Activated naive CD8-positive, alpha-beta T cell (primary cell): ENCODE data around the gene CLEC18A.
"Not testable (repeated sequence)": the region's sequence is repeated elsewhere in the genome, so short reads cannot be mapped to it uniquely, and the experiment has no call there.

Experiments used
- H3K27ac Mint-ChIP-seq: one replicate; pipeline ENCODE4 v1.8.0; 2021; ENCODE audit warnings: mixed read lengths
- H3K27me3 Mint-ChIP-seq: one replicate; pipeline ENCODE4 v1.8.0; 2021; ENCODE audit warnings: mixed read lengths
- H3K36me3 Mint-ChIP-seq: one replicate; pipeline ENCODE4 v1.8.0; 2021; ENCODE audit warnings: mixed read lengths
- H3K4me1 Mint-ChIP-seq: one replicate; pipeline ENCODE4 v1.8.0; 2021; ENCODE audit warnings: low read depth, mixed read lengths
- H3K4me3 Mint-ChIP-seq: one replicate; pipeline ENCODE4 v1.8.0; 2021; ENCODE audit warnings: mild to moderate bottlenecking, mixed read lengths
- H3K9me3 Mint-ChIP-seq: one replicate; pipeline ENCODE4 v1.8.0; 2021; ENCODE audit warnings: low read depth, mixed read lengths

The CLEC18A gene

GRCh38 chr16:69951017-69951671 is at the start of gene CLEC18A:
CLEC18A (plus strand) TSS chr16:69951334; CDS start chr16:69951367, 33 bp downstream.
- H3K9me3 Mint-ChIP-seq, H3K4me1 Mint-ChIP-seq, H3K36me3 Mint-ChIP-seq, H3K27me3 Mint-ChIP-seq, H3K27ac Mint-ChIP-seq, H3K4me3 Mint-ChIP-seq: not testable (repeated sequence)

GRCh38 chr16:69903865-69904415 is 47.2 kb upstream of the CLEC18A start:
- Mint-ChIP-seq H3K27ac (no peak overlapping the region), H3K27me3 (no peaks in the 10 kb centered on the region), H3K4me1 (no peaks in the 10 kb centered on the region), H3K9me3 (no peaks in the 10 kb centered on the region), H3K4me3 (no peak overlapping the region), H3K36me3 (peaks cover 9% of the 10 kb centered on the region)

GRCh38 chr16:69904495-69905170 is 46.5 kb upstream of the CLEC18A start:
- Mint-ChIP-seq H3K36me3 (peaks cover 9% of the 10 kb centered on the region), H3K27ac (no peak overlapping the region), H3K9me3 (no peaks in the 10 kb centered on the region), H3K4me1 (no peaks in the 10 kb centered on the region), H3K4me3 (no peak overlapping the region), H3K27me3 (no peaks in the 10 kb centered on the region)

DNA sequence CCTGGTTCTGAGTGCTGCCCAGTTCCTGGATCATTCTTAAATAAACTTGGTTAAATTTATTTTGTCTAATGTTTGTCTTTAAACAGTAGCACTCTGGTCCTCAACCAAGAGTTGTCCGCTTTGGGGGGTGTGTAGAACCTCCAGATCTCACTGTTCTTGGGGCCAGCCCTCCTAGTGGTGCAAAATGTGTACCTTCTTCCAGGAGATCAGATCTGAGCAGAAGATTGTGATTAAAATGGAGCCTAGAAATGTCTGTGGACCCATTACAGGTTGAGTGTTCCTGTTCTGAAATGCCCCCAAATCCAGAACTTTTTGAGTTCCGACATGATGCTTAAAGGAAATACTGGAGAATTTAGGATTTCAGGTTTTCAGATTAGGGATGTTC is 46.0 kb upstream of the CLEC18A start:
- Mint-ChIP-seq H3K27ac (no peak overlapping the region), H3K9me3 (no peaks in the 10 kb centered on the region), H3K4me3 (no peak overlapping the region), H3K4me1 (no peaks in the 10 kb centered on the region), H3K27me3 (no peaks in the 10 kb centered on the region), H3K36me3 (peaks cover 9% of the 10 kb centered on the region)

DNA sequence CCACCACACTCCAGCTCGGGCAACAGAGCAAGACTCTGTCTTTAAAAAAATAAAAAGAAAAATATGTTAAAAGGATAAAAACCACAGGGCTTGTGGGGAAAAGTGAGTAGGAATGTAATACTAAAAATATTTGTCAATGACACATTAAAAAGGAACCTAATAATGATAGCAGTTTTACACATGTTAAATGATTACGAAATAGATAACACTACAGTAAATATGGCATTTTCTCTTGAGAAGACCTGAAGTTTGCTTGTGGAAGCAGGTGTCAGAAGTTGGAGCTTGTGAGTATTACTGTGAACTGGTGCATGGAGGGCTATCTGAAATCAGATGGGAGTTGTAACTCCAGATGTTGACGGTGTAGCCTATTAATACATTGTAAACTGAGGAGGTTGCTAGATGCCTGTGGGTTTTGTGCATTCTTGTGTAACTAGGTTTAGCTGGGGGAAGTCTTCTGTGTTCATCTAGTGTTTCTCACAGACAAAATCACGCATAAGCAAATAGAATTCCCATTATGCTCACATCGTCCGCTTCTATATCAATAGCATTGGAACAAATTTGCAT is 44.2 kb upstream of the CLEC18A start:
- no peak overlapping the region for H3K4me3 Mint-ChIP-seq
- no peaks in the 10 kb centered on the region for H3K9me3 Mint-ChIP-seq
- no peaks in the 10 kb centered on the region for H3K27me3 Mint-ChIP-seq
- H3K4me1 Mint-ChIP-seq = no peaks in the 10 kb centered on the region
- H3K27ac Mint-ChIP-seq = peak overlapping the region; percentile 22
- peaks cover 8% of the 10 kb centered on the region for H3K36me3 Mint-ChIP-seq

GRCh38 chr16:69909043-69909442 is 42.1 kb upstream of the CLEC18A start:
- no peak overlapping the region for H3K4me3 Mint-ChIP-seq

DNA sequence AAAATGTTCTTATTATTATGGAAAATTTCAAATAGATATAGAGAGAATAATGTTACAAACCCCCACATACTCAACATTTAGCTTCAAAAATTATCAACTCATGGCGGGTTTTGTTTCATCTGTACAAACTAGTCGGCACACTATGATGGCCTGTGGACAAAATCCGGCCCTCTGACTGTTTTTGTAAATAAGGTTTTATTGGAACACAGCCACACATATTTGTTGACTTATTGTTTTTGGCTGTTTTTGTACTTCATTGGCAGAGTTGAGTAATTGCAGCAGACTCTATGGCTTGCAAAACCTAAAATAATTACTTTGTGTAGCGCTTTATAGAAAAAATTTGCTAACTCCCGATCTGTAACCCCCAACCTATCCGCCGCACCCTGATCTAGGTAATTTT is 41.4 kb upstream of the CLEC18A start:
- no peak overlapping the region for H3K27ac Mint-ChIP-seq
- H3K9me3 Mint-ChIP-seq = no peaks in the 10 kb centered on the region
- H3K4me3 Mint-ChIP-seq = no peak overlapping the region
- H3K36me3 Mint-ChIP-seq = peaks cover 6% of the 10 kb centered on the region
- no peaks in the 10 kb centered on the region for H3K4me1 Mint-ChIP-seq
- no peaks in the 10 kb centered on the region for H3K27me3 Mint-ChIP-seq

More at GRCh38 chr16:69909043-69909442, 42.1 kb upstream of the CLEC18A start:
- H3K9me3 Mint-ChIP-seq = no peaks in the 10 kb centered on the region
- H3K36me3 Mint-ChIP-seq = peaks cover 6% of the 10 kb centered on the region
- no peaks in the 10 kb centered on the region for H3K4me1 Mint-ChIP-seq
- H3K27me3 Mint-ChIP-seq = no peaks in the 10 kb centered on the region
- no peak overlapping the region for H3K27ac Mint-ChIP-seq

DNA sequence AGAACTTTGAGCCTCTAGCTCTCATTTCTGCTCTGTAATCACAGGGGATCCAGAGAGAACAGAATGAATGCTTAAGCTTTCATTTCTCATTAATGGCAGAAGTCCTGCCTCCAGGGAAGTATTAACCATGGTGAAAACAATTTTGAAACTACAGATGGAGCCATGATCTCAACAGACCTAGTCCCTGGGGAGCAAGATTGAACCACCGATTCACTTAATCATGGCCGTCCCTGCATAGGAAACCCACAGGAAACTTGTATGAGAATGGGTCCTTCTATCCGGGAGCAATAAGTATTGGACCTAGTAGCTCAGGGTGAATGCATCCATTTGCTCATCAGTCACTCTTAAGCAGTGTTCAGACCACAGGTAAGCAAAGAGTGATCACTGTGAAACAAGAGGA is 40.2 kb upstream of the CLEC18A start:
- no peaks in the 10 kb centered on the region for H3K27me3 Mint-ChIP-seq
- H3K4me3 Mint-ChIP-seq = no peak overlapping the region
- H3K36me3 Mint-ChIP-seq = peaks cover 6% of the 10 kb centered on the region
- H3K27ac Mint-ChIP-seq = no peak overlapping the region
- H3K9me3 Mint-ChIP-seq = no peaks in the 10 kb centered on the region
- no peaks in the 10 kb centered on the region for H3K4me1 Mint-ChIP-seq

GRCh38 chr16:69916462-69916861 is 34.7 kb upstream of the CLEC18A start:
- Mint-ChIP-seq H3K9me3 (no peaks in the 10 kb centered on the region), H3K36me3 (no peaks in the 10 kb centered on the region), H3K4me1 (no peaks in the 10 kb centered on the region), H3K27ac (no peak overlapping the region), H3K27me3 (no peaks in the 10 kb centered on the region), H3K4me3 (no peak overlapping the region)

DNA sequence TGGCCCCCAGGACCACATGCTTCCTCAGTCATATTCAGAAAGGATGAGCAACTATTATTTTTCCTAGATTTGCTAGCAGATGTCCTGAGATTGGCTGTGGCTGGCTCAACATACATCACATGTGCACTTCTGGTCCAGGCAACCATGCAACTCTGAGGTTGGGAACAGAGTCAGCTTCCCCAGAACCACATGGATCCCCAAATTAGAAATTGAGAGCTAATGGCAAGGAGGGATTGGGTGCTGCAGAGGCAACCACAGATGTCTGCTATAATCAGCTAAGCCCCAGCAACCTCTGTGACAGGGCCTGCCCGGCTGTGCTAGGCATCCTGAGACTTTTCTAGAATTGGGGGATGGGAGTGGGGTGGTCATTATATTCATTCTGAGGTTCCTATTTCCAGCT is 33.8 kb upstream of the CLEC18A start:
- Mint-ChIP-seq H3K36me3 (no peaks in the 10 kb centered on the region), H3K4me1 (no peaks in the 10 kb centered on the region), H3K27ac (no peak overlapping the region), H3K9me3 (no peaks in the 10 kb centered on the region), H3K4me3 (no peak overlapping the region), H3K27me3 (no peaks in the 10 kb centered on the region)

- Mint-ChIP-seq H3K4me1 (no peaks in the 10 kb centered on the region), H3K27ac (no peak overlapping the region), H3K27me3 (no peaks in the 10 kb centered on the region), H3K4me3 (no peak overlapping the region), H3K36me3 (no peaks in the 10 kb centered on the region), H3K9me3 (no peaks in the 10 kb centered on the region)
These were observed 33.4 kb upstream of the CLEC18A start for GRCh38 chr16:69917739-69918138.

DNA sequence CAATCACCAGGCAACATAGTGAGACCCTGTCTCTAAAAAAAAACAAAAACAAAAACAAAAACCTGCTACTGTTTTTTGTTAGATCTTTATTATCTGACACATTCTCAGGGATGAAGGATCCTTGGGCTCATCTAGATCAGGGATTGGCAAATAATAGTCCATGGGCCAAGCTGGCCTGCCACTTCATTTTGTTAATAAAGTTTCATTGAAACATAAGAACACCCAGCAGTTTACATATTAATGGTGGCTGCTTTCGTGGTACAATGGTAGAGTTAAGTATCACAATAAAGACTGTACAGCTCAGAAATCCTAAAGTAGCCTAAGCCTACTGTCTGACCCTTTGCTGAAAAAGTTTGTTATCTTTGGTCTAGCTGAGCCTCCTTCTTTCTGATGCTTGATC is 32.9 kb upstream of the CLEC18A start:
- H3K9me3 Mint-ChIP-seq = no peaks in the 10 kb centered on the region
- H3K4me3 Mint-ChIP-seq = no peak overlapping the region
- H3K27me3 Mint-ChIP-seq = no peaks in the 10 kb centered on the region
- no peaks in the 10 kb centered on the region for H3K36me3 Mint-ChIP-seq
- no peak overlapping the region for H3K27ac Mint-ChIP-seq
- H3K4me1 Mint-ChIP-seq = no peaks in the 10 kb centered on the region

- Mint-ChIP-seq H3K27me3 (no peaks in the 10 kb centered on the region), H3K36me3 (no peaks in the 10 kb centered on the region), H3K9me3 (no peaks in the 10 kb centered on the region), H3K4me1 (no peaks in the 10 kb centered on the region), H3K4me3 (no peak overlapping the region), H3K27ac (no peak overlapping the region)
These were observed 30.0 kb upstream of the CLEC18A start for GRCh38 chr16:69921127-69921526.

- Mint-ChIP-seq H3K4me3 (no peak overlapping the region), H3K9me3 (no peaks in the 10 kb centered on the region), H3K36me3 (no peaks in the 10 kb centered on the region), H3K4me1 (no peaks in the 10 kb centered on the region), H3K27me3 (no peaks in the 10 kb centered on the region), H3K27ac (no peak overlapping the region)
These were observed 28.9 kb upstream of the CLEC18A start for GRCh38 chr16:69922200-69922599.

DNA sequence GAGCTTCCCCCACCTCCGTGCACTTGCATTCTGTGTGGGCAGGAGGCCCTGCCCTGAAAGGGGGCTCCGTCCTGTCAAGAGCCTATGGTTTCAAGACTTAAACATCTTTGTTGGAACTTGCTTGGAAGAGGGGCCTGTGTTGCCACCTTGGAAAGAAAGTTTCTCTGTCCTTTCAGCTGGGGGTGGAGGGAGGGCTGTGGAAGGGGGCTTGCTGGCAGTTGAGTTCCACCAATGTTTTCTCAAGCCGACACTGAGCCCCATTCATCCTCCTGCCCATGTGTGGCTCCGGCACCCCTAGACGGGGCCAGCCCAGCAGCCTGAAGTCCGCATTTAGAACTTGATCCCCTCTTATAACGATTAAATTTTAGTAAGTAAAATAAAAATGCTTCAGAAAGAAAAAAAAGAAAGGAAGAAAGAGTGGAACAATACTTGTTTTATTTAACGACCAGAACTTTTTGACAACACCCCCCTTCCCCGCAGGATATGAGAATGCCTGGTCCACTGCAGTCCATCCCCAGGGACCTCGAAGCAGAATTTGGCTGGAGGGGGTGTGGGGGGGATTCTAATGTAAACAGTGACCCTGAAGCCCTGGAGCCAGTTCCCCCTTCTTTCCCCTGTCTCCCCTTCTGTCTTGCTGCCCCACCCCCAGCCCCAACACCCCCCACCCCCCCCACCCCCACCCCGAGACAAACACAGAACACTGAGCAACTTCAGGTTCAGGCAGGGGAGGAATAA is 26.9 kb upstream of the CLEC18A start:
- Mint-ChIP-seq H3K4me1 (no peaks in the 10 kb centered on the region), H3K9me3 (no peaks in the 10 kb centered on the region), H3K27ac (no peak overlapping the region), H3K4me3 (no peak overlapping the region), H3K27me3 (no peaks in the 10 kb centered on the region), H3K36me3 (no peaks in the 10 kb centered on the region)
